Tibial nerve (tissue), 4 donors: Measurements from ENCODE around the gene GATAD1. TPM values are rescaled to one million over a fixed set of nuclear protein-coding genes. Genes with fewer than 3 reads are reported as not detected.

Experiments
- DNase-seq, 2 donors: peaks; one replicate each; pipeline ENCODE4 v3.0.0-alpha.2; 2019; ENCODE audit warnings: low spot score in 2 of 2
- H3K27ac ChIP-seq, 4 donors: fragments of 200-600 bp; sonication (generic) in 3 of 4; one replicate each; pipeline ENCODE4 v1.5.1; 2017 to 2019; ENCODE audit warnings: mild to moderate bottlenecking in 1 of 4
- H3K27me3 ChIP-seq, 2 donors: fragments of 200-600 bp; sonication (generic) in 1 of 2; one replicate each; pipeline versions ENCODE4 v1.5.1 to v1.6.0; 2017 to 2019
- H3K36me3 ChIP-seq, 3 donors: fragments of 200-600 bp; sonication (generic); one replicate each; pipeline ENCODE4 v1.5.1; 2018 to 2019
- H3K4me1 ChIP-seq, 4 donors: fragments of 200-600 bp; sonication (generic) in 3 of 4; one replicate each; pipeline ENCODE4 v1.5.1; 2017 to 2019
- H3K4me3 ChIP-seq, 4 donors: fragments of 200-600 bp; sonication (generic) in 3 of 4; one replicate each; pipeline ENCODE4 v1.5.1; 2017 to 2019; ENCODE audit warnings: mild to moderate bottlenecking in 1 of 4, moderate library complexity in 1 of 4
- H3K9me3 ChIP-seq, 4 donors: fragments of 200-600 bp; sonication (generic) in 3 of 4; one replicate each; pipeline ENCODE4 v1.5.1; 2017 to 2019
- EP300 ChIP-seq, 2 donors: sonication (generic); formaldehyde crosslinking; IDR thresholded peaks; one replicate each; pipeline ENCODE4 v1.6.1; 2017; ENCODE audit warnings: antibody characterized with exemption in 2 of 2, mild to moderate bottlenecking in 1 of 2
- POLR2A ChIP-seq, 2 donors: fragments of 450-650 bp; IDR thresholded peaks; one replicate each; pipeline ENCODE4 v1.6.1; 2017; ENCODE audit warnings: antibody characterized with exemption in 2 of 2, mild to moderate bottlenecking in 2 of 2, moderate library complexity in 2 of 2
- WGBS, 2 donors: methylation state at CpG; one replicate each; pipeline ENCODE4 v1.1.5; 2018; 5-methylcytosine and 5-hydroxymethylcytosine counted together
- total RNA-seq, 4 donors: library from RNA; depleted of rRNA; stranded (reverse); fragments of >200 nt; gene quantifications; one replicate each; pipeline ENCODE4 v1.1.0, GENCODE V29; 2016
- TF ChIP-seq, protein P1 (sequence below), 5 experiments: fragments of 200-600 bp in 3 of 5; fragments of 450-650 bp in 2 of 5; sonication (generic) in 3 of 5; IDR thresholded peaks; one replicate each; pipeline ENCODE4 v1.5.1; 2016 to 2019; ENCODE audit warnings: antibody characterized with exemption in 5 of 5, mild to moderate bottlenecking in 3 of 5, moderate library complexity in 2 of 5

The GATAD1 gene
- total RNA-seq, 4 donors from 2014 or later: 46.8 to 91.2 (median 55.9) TPM

DNA sequence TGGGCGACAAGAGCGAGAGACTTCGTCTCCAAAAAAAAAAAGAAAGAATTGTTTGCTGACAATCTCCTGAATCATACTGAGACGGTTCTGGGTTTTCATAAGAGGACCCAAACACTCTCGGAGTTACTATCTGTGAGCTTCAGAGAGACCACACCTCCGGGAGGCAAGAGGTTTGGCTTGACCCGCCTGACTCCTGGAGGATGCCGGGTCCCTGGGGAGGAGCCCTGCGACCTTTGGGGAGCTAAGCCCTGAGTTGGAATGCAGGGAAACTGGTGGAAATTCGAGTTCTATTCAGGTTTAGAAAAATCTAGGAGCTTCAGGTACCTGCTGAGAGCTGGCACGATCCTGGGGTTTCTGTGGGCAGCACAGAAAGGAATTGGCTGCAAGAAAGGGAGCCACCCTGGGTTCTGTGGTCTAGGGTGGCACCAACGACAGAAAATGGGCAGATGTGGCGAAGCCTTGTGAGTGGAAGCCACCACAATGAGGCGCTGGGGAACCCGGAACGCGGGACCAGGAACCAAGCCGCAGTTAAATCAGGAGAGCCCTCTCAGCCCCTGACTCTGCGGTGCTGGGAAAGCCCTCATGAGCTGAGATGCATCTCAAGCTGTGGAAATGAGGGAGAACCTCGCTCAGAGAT, 21.9 kb upstream of the GATAD1 start:
- no peaks in the 10 kb centered on the region for H3K36me3 ChIP-seq
- H3K27me3 ChIP-seq: no peaks in the 10 kb centered on the region
- DNase-seq: no peak
- WGBS, 2 donors: 52 to 56% methylated on average over 20 of the region's 20 CpGs
- no peaks in the 10 kb centered on the region for H3K9me3 ChIP-seq
- H3K4me1 ChIP-seq: peaks cover 0 to 12% (median 0%) of the 10 kb centered on the region in 4 donors
- peak overlapping the region in 1 of 4 donors; percentile 6 for H3K4me3 ChIP-seq
- no peak overlapping the region for H3K27ac ChIP-seq
- TF ChIP-seq, protein P1, sequence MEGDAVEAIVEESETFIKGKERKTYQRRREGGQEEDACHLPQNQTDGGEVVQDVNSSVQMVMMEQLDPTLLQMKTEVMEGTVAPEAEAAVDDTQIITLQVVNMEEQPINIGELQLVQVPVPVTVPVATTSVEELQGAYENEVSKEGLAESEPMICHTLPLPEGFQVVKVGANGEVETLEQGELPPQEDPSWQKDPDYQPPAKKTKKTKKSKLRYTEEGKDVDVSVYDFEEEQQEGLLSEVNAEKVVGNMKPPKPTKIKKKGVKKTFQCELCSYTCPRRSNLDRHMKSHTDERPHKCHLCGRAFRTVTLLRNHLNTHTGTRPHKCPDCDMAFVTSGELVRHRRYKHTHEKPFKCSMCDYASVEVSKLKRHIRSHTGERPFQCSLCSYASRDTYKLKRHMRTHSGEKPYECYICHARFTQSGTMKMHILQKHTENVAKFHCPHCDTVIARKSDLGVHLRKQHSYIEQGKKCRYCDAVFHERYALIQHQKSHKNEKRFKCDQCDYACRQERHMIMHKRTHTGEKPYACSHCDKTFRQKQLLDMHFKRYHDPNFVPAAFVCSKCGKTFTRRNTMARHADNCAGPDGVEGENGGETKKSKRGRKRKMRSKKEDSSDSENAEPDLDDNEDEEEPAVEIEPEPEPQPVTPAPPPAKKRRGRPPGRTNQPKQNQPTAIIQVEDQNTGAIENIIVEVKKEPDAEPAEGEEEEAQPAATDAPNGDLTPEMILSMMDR (IDR thresholded peaks at IDR 0.05): no peak
- no peak for TF ChIP-seq POLR2A (IDR thresholded peaks at IDR 0.05)
- no peak for TF ChIP-seq EP300 (IDR thresholded peaks at IDR 0.05)

- Histone ChIP-seq H3K27me3 (no peaks in the 10 kb centered on the region), H3K9me3 (no peaks in the 10 kb centered on the region), H3K36me3 (no peaks in the 10 kb centered on the region), H3K4me1 (peaks cover 0 to 12% (median 0%) of the 10 kb centered on the region in 4 donors), H3K4me3 (no peak overlapping the region), H3K27ac (no peak overlapping the region)
- TF ChIP-seq POLR2A (IDR thresholded peaks at IDR 0.05): no peak
- TF ChIP-seq, protein P1 (IDR thresholded peaks at IDR 0.05): no peak
- TF ChIP-seq EP300 (IDR thresholded peaks at IDR 0.05): no peak
- no peak for DNase-seq
- 62 to 75% methylated on average over 3 of the region's 3 CpGs for WGBS, 2 donors
Measured at GRCh38 chr7:92427193-92427592, 20.1 kb upstream of the GATAD1 start.

DNA sequence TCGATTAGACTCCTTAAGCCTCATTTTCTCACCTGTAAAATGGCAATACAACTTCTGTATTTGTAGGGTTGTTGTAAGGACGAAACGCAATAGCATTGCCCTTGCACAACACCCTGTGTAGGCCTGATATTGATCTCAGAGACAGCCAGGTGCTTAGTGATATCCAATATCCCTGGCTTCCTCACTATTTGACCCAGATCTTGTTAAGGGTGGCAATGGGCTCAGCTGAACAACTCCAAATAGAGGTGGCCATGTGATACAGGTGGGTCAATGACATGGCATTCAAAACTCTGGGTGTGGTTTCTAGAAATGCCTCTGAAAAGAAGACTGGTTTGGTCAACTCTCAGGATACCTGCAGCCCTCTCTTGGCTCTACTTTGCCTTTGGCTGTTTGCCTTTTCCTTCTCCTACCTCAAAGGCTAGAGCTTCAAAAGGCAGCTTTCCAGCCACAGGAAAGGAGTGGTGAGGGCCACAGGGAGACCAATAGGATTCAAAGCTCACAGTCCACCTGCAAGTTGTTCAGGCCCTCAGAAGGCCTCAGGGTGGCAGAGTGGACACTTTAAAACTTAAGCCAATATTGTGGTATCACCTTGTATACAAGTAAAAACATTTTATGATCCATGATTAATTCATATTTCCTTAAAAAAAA, 14.9 kb upstream of the GATAD1 start:
- no peaks in the 10 kb centered on the region for H3K4me1 ChIP-seq
- WGBS, 2 donors: 94 to 96% methylated on average over 3 of the region's 3 CpGs
- H3K27me3 ChIP-seq: no peaks in the 10 kb centered on the region
- no peaks in the 10 kb centered on the region for H3K9me3 ChIP-seq
- TF ChIP-seq, protein P1 (IDR thresholded peaks at IDR 0.05): no peak
- no peaks in the 10 kb centered on the region for H3K36me3 ChIP-seq
- H3K27ac ChIP-seq: no peak overlapping the region
- no peak for DNase-seq
- H3K4me3 ChIP-seq: no peak overlapping the region

DNA sequence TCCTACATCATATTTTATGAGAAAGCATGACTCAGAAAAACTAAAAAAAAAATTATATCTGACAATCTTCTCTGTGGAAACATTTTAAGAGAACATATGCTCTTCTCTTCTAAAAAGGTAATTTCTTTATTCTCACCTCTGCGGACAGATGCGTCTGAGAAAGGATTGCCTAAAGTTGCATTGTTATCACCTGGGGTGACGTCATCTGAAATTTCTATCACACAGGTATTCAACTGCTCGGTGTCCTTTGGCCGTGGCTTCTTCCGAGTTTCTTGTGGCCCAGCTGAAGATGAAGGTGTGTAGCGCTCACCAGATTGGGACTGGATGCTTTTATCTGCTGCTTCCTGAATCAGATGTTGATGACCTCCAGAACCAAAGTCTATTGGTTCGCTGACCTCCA, 14.3 kb upstream of the GATAD1 start:
- no peaks in the 10 kb centered on the region for H3K9me3 ChIP-seq
- H3K4me1 ChIP-seq: no peaks in the 10 kb centered on the region
- H3K36me3 ChIP-seq: no peaks in the 10 kb centered on the region
- no peak overlapping the region for H3K27ac ChIP-seq
- DNase-seq: no peak
- no peak for TF ChIP-seq EP300 (IDR thresholded peaks at IDR 0.05)
- TF ChIP-seq, protein P1 (IDR thresholded peaks at IDR 0.05): no peak
- TF ChIP-seq POLR2A (IDR thresholded peaks at IDR 0.05): no peak
- no peaks in the 10 kb centered on the region for H3K27me3 ChIP-seq
- no peak overlapping the region for H3K4me3 ChIP-seq
- WGBS, 2 donors: 92 to 95% methylated on average over 8 of the region's 8 CpGs

GRCh38 chr7:92435542-92435941, 11.7 kb upstream of the GATAD1 start:
- TF ChIP-seq EP300 (IDR thresholded peaks at IDR 0.05): no peak
- TF ChIP-seq POLR2A (IDR thresholded peaks at IDR 0.05): no peak
- DNase-seq: no peak
- no peaks in the 10 kb centered on the region for H3K4me1 ChIP-seq
- H3K9me3 ChIP-seq: no peaks in the 10 kb centered on the region
- WGBS, 2 donors: 91 to 96% methylated on average over 2 of the region's 2 CpGs
- H3K36me3 ChIP-seq: no peaks in the 10 kb centered on the region
- no peak overlapping the region for H3K27ac ChIP-seq
- no peaks in the 10 kb centered on the region for H3K27me3 ChIP-seq
- H3K4me3 ChIP-seq: no peak overlapping the region
